GM13976 (cell line): Measurements from ENCODE around the gene CPT1B.
A peak's percentile ranks its signal among the peaks of the same experiment; 100 is the strongest.

Experiments used
- DNase-seq: peaks from one replicate; pipeline ENCODE4 v3.0.0; 2012; ENCODE audit warnings: low spot score
- CTCF ChIP-seq: IDR thresholded peaks from 2 replicates; pipeline ENCODE4 v1.5.1; 2012; ENCODE audit warnings: borderline replicate concordance, mild to moderate bottlenecking; ENCODE audit not compliant: insufficient read depth; ENCODE audit errors: extremely low read depth, missing control alignments, control extremely low read depth
- in situ Hi-C: fragments of 300-500 bp; cut with MboI; formaldehyde crosslinking; loops from one replicate; pipeline ENCODE4 v1.12.0; 2022; ENCODE audit warnings: low sequenced_read_pairs, mixed read lengths, inconsistent platforms; ENCODE audit not compliant: unreplicated experiment

The CPT1B gene

GRCh38 chr22:50581950-50582492 lies 3.8 kb upstream of the CPT1B start:
- no peak for TF ChIP-seq CTCF
- in situ Hi-C loops: no loop called here
- peak; percentile 58 for DNase-seq

DNA sequence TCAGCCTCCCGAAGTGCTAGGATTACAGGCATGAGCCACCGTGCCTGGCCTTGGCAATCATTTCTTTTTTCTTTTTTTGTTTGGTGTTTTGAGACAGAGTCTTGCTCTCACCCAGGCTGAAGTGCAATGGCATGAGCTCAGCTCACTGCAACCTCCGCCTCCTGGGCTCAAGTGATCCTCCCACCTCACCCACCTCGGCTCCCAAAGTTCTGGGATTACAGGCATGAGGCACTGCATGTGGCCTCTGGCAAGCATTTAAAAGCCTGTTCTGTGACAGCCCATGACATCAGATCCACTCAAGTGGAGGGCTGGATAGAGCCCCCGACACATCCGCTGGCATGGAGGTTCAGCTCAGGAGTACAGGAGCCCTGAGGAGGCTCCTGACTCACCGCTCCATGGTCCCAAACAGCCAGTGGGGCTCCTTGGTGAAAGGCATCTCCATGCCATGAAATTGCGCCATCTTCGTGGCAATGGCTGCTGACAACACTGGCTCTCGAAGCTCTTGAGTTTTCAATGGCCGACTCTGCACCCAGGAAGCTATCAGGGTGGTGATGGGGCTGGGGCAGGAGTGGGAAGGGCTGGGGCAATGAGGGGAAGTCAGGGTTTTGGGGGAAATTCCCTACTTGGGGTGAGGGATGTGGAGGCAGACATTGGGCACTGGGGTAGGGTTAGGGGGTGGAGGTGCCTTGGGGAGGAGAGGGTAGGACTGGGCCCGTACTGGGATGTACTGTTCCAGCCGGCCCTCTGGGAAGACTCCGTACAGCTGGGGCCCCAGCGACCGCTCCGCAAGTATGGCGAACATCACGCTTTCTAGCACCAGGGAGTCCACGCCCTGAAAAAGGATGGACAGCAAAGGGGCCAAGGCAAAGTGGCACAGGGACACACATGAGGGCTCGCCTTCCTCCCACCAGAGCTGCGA lies 3.1 kb upstream of the CPT1B start:
- no peak for DNase-seq
- no peak for TF ChIP-seq CTCF
- in situ Hi-C loops: no loop called here

- TF ChIP-seq CTCF: no peak
- in situ Hi-C loops: no loop called here
- no peak for DNase-seq
Measured at GRCh38 chr22:50579752-50580151, 1.5 kb upstream of the CPT1B start.

DNA sequence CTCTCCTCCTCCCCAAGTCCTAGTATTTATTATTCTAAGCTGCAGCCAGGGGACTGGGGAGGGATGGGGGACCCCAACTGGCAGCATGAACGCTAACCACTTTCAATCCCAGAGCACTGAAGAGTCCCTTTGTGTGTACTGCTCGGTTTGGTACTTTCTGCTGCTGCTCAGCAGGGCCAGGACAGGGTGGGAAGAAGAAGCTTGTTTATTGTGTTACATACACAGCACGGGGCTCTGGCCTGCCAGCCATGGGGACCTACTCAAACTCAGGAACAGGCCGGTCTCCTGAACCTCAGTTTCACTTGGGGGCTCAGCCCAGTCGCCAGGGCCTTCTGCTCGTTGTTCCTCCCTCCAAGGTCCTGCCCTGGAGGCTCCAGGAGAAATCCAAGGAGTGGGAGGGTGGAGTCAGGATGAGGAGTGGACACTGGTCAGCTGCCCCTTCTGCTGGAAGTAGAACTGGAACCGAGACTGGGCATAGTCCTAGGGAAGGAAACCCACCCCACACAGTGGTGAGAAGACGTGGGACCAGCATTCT lies 616 bp upstream of the CPT1B start:
- no peak for TF ChIP-seq CTCF
- in situ Hi-C loops: no loop called here
- no peak for DNase-seq

DNA sequence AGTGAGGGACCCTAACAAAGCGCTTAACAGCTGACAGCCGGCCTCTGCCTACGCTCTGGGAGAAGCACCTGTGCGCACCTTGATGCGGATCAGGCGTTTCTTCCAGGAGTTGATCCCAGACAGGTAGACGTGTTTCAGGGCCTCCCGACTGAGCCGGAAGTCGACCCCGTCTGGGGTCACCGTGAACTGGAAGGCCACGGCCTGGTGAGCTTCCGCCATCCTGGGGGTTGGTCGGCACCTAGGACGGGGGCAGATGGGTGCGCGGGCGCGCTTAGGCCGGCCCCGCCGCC lies 585 bp downstream of the CPT1B start:
- in situ Hi-C loops: no loop called here
- DNase-seq: no peak

More for the DNA sequence above, 585 bp downstream of the CPT1B start:
- TF ChIP-seq CTCF: no peak
